CD4-positive, alpha-beta T cell treated with Interleukin-6 at 100 ng/mL for 8 hours (primary cell): ENCODE data around the gene TMEM143.
"Not testable (repeated sequence)": the region's sequence is repeated elsewhere in the genome, so short reads cannot be mapped to it uniquely, and the experiment has no call there.

ENCODE experiments used
- DNase-seq: peaks from one replicate; pipeline ENCODE4 v3.0.0-alpha.2; 2020; ENCODE audit warnings: mixed read lengths, low spot score

TMEM143 gene

GRCh38 chr19:48391100-48392005 lies 27.6 kb upstream of the TMEM143 start, which contains the start of gene KDELR1:
Gene KDELR1, minus strand, starts transcription at chr19:48391551. Its CDS starts 193 bp downstream, at chr19:48391358.
- peak; percentile 57 for DNase-seq

GRCh38 chr19:48390188-48391099 lies 26.7 kb upstream of the TMEM143 start:
- DNase-seq: peak; percentile 57

GRCh38 chr19:48386981-48387380 lies 23.2 kb upstream of the TMEM143 start:
- no peak for DNase-seq

GRCh38 chr19:48385461-48386087 lies 21.8 kb upstream of the TMEM143 start:
- DNase-seq: no peak

- no peak for DNase-seq
Measured at GRCh38 chr19:48382286-48382685, 18.5 kb upstream of the TMEM143 start.

- no peak for DNase-seq
Measured at GRCh38 chr19:48381178-48381950, 17.6 kb upstream of the TMEM143 start.

GRCh38 chr19:48379058-48379457 lies 15.3 kb upstream of the TMEM143 start:
- no peak for DNase-seq

- no peak for DNase-seq
Measured at GRCh38 chr19:48378194-48378570, 14.4 kb upstream of the TMEM143 start.

GRCh38 chr19:48373567-48373966 lies 9.8 kb upstream of the TMEM143 start:
- DNase-seq: no peak

- no peak for DNase-seq
Measured at GRCh38 chr19:48372904-48373303, 9.2 kb upstream of the TMEM143 start.

- DNase-seq: not testable (repeated sequence)
Measured at GRCh38 chr19:48371771-48372170, 8.0 kb upstream of the TMEM143 start.

- DNase-seq: no peak
Measured at GRCh38 chr19:48371367-48371766, 7.6 kb upstream of the TMEM143 start.

GRCh38 chr19:48370955-48371354 lies 7.2 kb upstream of the TMEM143 start:
- DNase-seq: no peak

- no peak for DNase-seq
Measured at GRCh38 chr19:48368936-48369335, 5.2 kb upstream of the TMEM143 start.

- DNase-seq: no peak
Measured at GRCh38 chr19:48367855-48368254, 4.1 kb upstream of the TMEM143 start.

- no peak for DNase-seq
Measured at GRCh38 chr19:48365602-48366001, 1.9 kb upstream of the TMEM143 start.

GRCh38 chr19:48364598-48365348 lies 1.0 kb upstream of the TMEM143 start:
- no peak for DNase-seq

GRCh38 chr19:48363500-48363809 lies 285 bp downstream of the TMEM143 start:
- DNase-seq: no peak

- peak; percentile 89 for DNase-seq
Measured at GRCh38 chr19:48362716-48363499, 832 bp downstream of the TMEM143 start.

- DNase-seq: no peak
Measured at GRCh38 chr19:48361912-48362311, 1.8 kb downstream of the TMEM143 start.
